HepG2 (cell line): Measurements from ENCODE around the gene SNAI1. TPM values are rescaled to one million over a fixed set of nuclear protein-coding genes. Genes with fewer than 3 reads are reported as not detected.

Experiments
- GZF1 ChIP-seq: sonication (generic); formaldehyde crosslinking; IDR thresholded peaks from 2 replicates; pipeline ENCODE4 v1.5.1; 2020; ENCODE audit warnings: mild to moderate bottlenecking, missing genetic modification reagents
- MTA3 ChIP-seq: sonication (generic); formaldehyde crosslinking; IDR thresholded peaks from 2 replicates; pipeline ENCODE4 v1.4.0; 2020; ENCODE audit warnings: missing genetic modification reagents
- PAF1 ChIP-seq: IDR thresholded peaks from 2 replicates; pipeline ENCODE4 v1.6.1; 2016; ENCODE audit warnings: missing genetic modification reagents, missing compliant biosample characterization
- RFX5 ChIP-seq: IDR thresholded peaks from 2 replicates; pipeline ENCODE4 v1.6.1; 2011; ENCODE audit warnings: low read depth, low read length, improper control_type of control experiment
- SIX1 ChIP-seq: sonication (generic); formaldehyde crosslinking; IDR thresholded peaks from 2 replicates; pipeline ENCODE4 v1.4.0; 2020; ENCODE audit warnings: missing genetic modification reagents, borderline replicate concordance
- SOX6 ChIP-seq, 2 experiments: fragments of 450-650 bp in 1 of 2; sonication (generic) in 1 of 2; formaldehyde crosslinking in 1 of 2; IDR thresholded peaks; 2 replicates each; pipeline versions ENCODE4 v1.4.0 to v1.6.1; 2017 to 2020; ENCODE audit warnings: antibody characterized with exemption in 1 of 2, mild to moderate bottlenecking in 1 of 2, missing genetic modification reagents in 1 of 2
- ZFAT ChIP-seq: sonication (generic); formaldehyde crosslinking; conservative IDR thresholded peaks from 2 replicates; pipeline ENCODE4 v1.8.1; 2023; ENCODE audit warnings: missing genetic modification reagents, inconsistent platforms
- ZFP62 ChIP-seq: sonication (generic); formaldehyde crosslinking; IDR thresholded peaks from 2 replicates; pipeline ENCODE4 v1.4.0; 2020; ENCODE audit warnings: missing genetic modification reagents
- ZFYVE20 ChIP-seq: sonication (generic); formaldehyde crosslinking; IDR thresholded peaks from 2 replicates; pipeline ENCODE4 v1.8.0; 2023; ENCODE audit warnings: low read depth, mild to moderate bottlenecking, moderate library complexity, missing genetic modification reagents, borderline replicate concordance
- ZNF331 ChIP-seq: sonication (generic); formaldehyde crosslinking; IDR thresholded peaks from 2 replicates; pipeline ENCODE4 v1.4.0; 2020; ENCODE audit warnings: missing genetic modification reagents
- ZNF761 ChIP-seq: sonication (generic); formaldehyde crosslinking; conservative IDR thresholded peaks from 2 replicates; pipeline ENCODE4 v1.4.0; 2020; ENCODE audit warnings: mild to moderate bottlenecking, missing genetic modification reagents
- ZSCAN20 ChIP-seq: sonication (generic); formaldehyde crosslinking; IDR thresholded peaks from 2 replicates; pipeline ENCODE4 v1.4.0; 2020; ENCODE audit warnings: missing genetic modification reagents, mild to moderate bottlenecking, borderline replicate concordance
- polyA plus RNA-seq, 8 experiments: library from polyadenylated mRNA; depleted of rRNA in 3 of 8; stranded (reverse) in 7 of 8; unstranded in 1 of 8; fragments of >200 nt; fragmentation: Illumina TruSeq in 4 of 8; extraction: Trizol in 4 of 8; gene quantifications; 2 replicates each; pipeline versions ENCODE4 v1.2.1 to v1.2.3, GENCODE V29; 2011 to 2016; ENCODE audit warnings: low read depth in 4 of 8, missing spikeins in 1 of 8, mixed read lengths in 1 of 8; ENCODE audit not compliant: insufficient read depth in 1 of 8
- total RNA-seq, 5 experiments: library from RNA; depleted of rRNA; stranded (reverse); fragments of >200 nt; fragmentation: Illumina TruSeq; extraction: Trizol; gene quantifications; 2 replicates each; pipeline ENCODE4 v1.2.3, GENCODE V29; 2016; ENCODE audit warnings: low read depth in 1 of 5
- TF ChIP-seq, protein P1 (sequence below): sonication (generic); formaldehyde crosslinking; IDR thresholded peaks from 2 replicates; pipeline ENCODE4 v1.5.0; 2020; ENCODE audit warnings: mild to moderate bottlenecking, missing genetic modification reagents, borderline replicate concordance
- TF ChIP-seq, protein P2 (sequence below): sonication (generic); formaldehyde crosslinking; IDR thresholded peaks from one replicate; pipeline ENCODE4 v1.5.1; 2020; ENCODE audit warnings: mild to moderate bottlenecking, missing genetic modification reagents; ENCODE audit errors: not compliant biosample characterization
- TF ChIP-seq, protein P3 (sequence below): sonication (generic); formaldehyde crosslinking; IDR thresholded peaks from 2 replicates; pipeline ENCODE4 v1.8.1; 2022; ENCODE audit warnings: low read depth, mild to moderate bottlenecking, missing genetic modification reagents
- TF ChIP-seq, protein P4 (sequence below): sonication (generic); formaldehyde crosslinking; IDR thresholded peaks from 2 replicates; pipeline ENCODE4 v1.4.0; 2020; ENCODE audit warnings: missing genetic modification reagents

Gene SNAI1
- total and polyA plus RNA-seq, 2 of the 13 experiments (the other 11 are each of a cell fraction or from before 2014, with no cell fraction given), result 1.3 to 1.4 TPM

DNA sequence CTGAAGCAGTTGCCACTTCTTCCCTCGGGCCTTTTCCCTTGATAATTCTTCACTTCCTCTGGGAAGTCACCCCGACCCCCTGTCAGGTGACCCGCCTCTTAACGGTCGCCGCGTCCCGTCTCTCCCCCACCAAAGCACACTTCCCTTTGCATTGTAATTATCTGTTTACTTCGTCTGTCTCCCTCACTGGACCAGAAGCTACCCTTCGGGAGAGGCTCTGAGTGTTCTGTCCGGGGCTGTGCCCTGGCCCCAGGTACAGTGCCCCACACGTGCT lies 771 bp upstream of the SNAI1 start (continued):
- no peak for TF ChIP-seq ZNF761 (CRISPR knock-in tag)
- no peak for TF ChIP-seq SIX1 (CRISPR knock-in tag)
- TF ChIP-seq, protein P1, sequence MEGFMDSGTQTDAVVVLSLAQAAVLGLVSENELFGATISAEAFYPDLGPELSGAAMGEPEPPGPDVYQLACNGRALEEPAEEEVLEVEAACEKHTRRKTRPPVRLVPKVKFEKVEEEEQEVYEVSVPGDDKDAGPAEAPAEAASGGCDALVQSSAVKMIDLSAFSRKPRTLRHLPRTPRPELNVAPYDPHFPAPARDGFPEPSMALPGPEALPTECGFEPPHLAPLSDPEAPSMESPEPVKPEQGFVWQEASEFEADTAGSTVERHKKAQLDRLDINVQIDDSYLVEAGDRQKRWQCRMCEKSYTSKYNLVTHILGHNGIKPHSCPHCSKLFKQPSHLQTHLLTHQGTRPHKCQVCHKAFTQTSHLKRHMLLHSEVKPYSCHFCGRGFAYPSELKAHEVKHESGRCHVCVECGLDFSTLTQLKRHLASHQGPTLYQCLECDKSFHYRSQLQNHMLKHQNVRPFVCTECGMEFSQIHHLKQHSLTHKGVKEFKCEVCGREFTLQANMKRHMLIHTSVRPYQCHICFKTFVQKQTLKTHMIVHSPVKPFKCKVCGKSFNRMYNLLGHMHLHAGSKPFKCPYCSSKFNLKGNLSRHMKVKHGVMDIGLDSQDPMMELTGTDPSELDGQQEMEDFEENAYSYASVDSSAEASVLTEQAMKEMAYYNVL (CRISPR knock-in tag), result no peak
- TF ChIP-seq, protein P2, sequence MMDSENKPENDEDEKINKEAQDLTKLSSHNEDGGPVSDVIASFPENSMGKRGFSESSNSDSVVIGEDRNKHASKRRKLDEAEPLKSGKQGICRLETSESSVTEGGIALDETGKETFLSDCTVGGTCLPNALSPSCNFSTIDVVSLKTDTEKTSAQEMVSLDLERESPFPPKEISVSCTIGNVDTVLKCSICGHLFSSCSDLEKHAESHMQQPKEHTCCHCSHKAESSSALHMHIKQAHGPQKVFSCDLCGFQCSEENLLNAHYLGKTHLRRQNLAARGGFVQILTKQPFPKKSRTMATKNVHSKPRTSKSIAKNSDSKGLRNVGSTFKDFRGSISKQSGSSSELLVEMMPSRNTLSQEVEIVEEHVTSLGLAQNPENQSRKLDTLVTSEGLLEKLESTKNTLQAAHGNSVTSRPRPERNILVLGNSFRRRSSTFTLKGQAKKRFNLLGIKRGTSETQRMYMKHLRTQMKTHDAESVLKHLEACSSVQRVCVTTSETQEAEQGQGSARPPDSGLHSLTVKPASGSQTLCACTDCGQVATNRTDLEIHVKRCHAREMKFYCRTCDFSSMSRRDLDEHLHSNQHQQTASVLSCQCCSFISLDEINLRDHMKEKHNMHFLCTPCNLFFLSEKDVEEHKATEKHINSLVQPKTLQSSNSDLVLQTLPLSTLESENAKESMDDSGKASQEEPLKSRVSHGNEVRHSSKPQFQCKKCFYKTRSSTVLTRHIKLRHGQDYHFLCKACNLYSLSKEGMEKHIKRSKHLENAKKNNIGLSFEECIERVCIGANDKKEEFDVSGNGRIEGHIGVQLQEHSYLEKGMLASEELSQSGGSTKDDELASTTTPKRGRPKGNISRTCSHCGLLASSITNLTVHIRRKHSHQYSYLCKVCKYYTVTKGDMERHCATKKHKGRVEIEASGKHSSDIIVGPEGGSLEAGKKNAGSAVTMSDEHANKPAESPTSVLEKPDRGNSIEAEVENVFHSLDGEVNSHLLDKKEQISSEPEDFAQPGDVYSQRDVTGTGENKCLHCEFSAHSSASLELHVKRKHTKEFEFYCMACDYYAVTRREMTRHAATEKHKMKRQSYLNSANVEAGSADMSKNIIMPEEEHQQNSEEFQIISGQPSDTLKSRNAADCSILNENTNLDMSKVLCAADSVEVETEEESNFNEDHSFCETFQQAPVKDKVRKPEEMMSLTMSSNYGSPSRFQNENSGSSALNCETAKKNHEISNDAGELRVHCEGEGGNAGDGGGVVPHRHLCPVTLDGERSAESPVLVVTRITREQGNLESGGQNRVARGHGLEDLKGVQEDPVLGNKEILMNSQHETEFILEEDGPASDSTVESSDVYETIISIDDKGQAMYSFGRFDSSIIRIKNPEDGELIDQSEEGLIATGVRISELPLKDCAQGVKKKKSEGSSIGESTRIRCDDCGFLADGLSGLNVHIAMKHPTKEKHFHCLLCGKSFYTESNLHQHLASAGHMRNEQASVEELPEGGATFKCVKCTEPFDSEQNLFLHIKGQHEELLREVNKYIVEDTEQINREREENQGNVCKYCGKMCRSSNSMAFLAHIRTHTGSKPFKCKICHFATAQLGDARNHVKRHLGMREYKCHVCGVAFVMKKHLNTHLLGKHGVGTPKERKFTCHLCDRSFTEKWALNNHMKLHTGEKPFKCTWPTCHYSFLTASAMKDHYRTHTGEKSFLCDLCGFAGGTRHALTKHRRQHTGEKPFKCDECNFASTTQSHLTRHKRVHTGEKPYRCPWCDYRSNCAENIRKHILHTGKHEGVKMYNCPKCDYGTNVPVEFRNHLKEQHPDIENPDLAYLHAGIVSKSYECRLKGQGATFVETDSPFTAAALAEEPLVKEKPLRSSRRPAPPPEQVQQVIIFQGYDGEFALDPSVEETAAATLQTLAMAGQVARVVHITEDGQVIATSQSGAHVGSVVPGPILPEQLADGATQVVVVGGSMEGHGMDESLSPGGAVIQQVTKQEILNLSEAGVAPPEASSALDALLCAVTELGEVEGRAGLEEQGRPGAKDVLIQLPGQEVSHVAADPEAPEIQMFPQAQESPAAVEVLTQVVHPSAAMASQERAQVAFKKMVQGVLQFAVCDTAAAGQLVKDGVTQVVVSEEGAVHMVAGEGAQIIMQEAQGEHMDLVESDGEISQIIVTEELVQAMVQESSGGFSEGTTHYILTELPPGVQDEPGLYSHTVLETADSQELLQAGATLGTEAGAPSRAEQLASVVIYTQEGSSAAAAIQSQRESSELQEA, result peak; percentile 79
- TF ChIP-seq, protein P3, sequence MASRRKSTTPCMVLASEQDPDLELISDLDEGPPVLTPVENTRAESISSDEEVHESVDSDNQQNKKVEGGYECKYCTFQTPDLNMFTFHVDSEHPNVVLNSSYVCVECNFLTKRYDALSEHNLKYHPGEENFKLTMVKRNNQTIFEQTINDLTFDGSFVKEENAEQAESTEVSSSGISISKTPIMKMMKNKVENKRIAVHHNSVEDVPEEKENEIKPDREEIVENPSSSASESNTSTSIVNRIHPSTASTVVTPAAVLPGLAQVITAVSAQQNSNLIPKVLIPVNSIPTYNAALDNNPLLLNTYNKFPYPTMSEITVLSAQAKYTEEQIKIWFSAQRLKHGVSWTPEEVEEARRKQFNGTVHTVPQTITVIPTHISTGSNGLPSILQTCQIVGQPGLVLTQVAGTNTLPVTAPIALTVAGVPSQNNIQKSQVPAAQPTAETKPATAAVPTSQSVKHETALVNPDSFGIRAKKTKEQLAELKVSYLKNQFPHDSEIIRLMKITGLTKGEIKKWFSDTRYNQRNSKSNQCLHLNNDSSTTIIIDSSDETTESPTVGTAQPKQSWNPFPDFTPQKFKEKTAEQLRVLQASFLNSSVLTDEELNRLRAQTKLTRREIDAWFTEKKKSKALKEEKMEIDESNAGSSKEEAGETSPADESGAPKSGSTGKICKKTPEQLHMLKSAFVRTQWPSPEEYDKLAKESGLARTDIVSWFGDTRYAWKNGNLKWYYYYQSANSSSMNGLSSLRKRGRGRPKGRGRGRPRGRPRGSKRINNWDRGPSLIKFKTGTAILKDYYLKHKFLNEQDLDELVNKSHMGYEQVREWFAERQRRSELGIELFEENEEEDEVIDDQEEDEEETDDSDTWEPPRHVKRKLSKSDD (CRISPR knock-in tag), result no peak
- no peak for TF ChIP-seq ZNF331 (CRISPR knock-in tag)
- TF ChIP-seq SOX6 (IDR thresholded peaks at IDR 0.05), result no peak
- TF ChIP-seq SOX6 (CRISPR knock-in tag; IDR thresholded peaks at IDR 0.05), result no peak
- TF ChIP-seq ZFAT (CRISPR knock-in tag), result no peak
- TF ChIP-seq MTA3 (CRISPR knock-in tag), result no peak
- TF ChIP-seq ZFYVE20 (CRISPR knock-in tag), result no peak
- no peak for TF ChIP-seq RFX5
- TF ChIP-seq, protein P4, sequence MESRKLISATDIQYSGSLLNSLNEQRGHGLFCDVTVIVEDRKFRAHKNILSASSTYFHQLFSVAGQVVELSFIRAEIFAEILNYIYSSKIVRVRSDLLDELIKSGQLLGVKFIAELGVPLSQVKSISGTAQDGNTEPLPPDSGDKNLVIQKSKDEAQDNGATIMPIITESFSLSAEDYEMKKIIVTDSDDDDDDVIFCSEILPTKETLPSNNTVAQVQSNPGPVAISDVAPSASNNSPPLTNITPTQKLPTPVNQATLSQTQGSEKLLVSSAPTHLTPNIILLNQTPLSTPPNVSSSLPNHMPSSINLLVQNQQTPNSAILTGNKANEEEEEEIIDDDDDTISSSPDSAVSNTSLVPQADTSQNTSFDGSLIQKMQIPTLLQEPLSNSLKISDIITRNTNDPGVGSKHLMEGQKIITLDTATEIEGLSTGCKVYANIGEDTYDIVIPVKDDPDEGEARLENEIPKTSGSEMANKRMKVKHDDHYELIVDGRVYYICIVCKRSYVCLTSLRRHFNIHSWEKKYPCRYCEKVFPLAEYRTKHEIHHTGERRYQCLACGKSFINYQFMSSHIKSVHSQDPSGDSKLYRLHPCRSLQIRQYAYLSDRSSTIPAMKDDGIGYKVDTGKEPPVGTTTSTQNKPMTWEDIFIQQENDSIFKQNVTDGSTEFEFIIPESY, result no peak
- no peak for TF ChIP-seq PAF1 (CRISPR knock-in tag)
- no peak for TF ChIP-seq ZSCAN20 (CRISPR knock-in tag)
- no peak for TF ChIP-seq GZF1 (CRISPR knock-in tag)
- no peak for TF ChIP-seq ZFP62 (CRISPR knock-in tag)
